Trophoblast cell (in vitro differentiated cells and primary cell): ENCODE measurements around the gene RASAL3.
"Not testable (repeated sequence)": the region's sequence is repeated elsewhere in the genome, so short reads cannot be mapped to it uniquely, and the experiment has no call there.

Experiments
- DNase-seq, 2 donors: peaks; one replicate each; pipeline ENCODE4 v3.0.0-alpha.2; 2016
- H2AFZ ChIP-seq: 2 replicates; pipeline ENCODE4 v1.6.1; 2013; ENCODE audit warnings: low read length, moderate library complexity, mild to moderate bottlenecking; ENCODE audit not compliant: insufficient read depth, poor library complexity
- H2AK5ac ChIP-seq: 2 replicates; pipeline ENCODE4 v1.6.1; 2013; ENCODE audit warnings: mild to moderate bottlenecking, low read length
- H2BK120ac ChIP-seq: 2 replicates; pipeline ENCODE4 v1.6.1; 2013; ENCODE audit warnings: low read length, mild to moderate bottlenecking, moderate library complexity; ENCODE audit not compliant: insufficient read depth, poor library complexity
- H2BK12ac ChIP-seq: 2 replicates; pipeline ENCODE4 v1.6.1; 2013; ENCODE audit warnings: mild to moderate bottlenecking, low read length, moderate library complexity
- H2BK5ac ChIP-seq: 2 replicates; pipeline ENCODE4 v1.6.1; 2013; ENCODE audit warnings: low read length, low read depth, moderate library complexity, mild to moderate bottlenecking; ENCODE audit not compliant: poor library complexity
- H3K14ac ChIP-seq: 2 replicates; pipeline ENCODE4 v1.6.1; 2013; ENCODE audit warnings: mild to moderate bottlenecking, low read length
- H3K18ac ChIP-seq: 2 replicates; pipeline ENCODE4 v1.6.1; 2013; ENCODE audit warnings: mild to moderate bottlenecking, low read length
- H3K23ac ChIP-seq: 2 replicates; pipeline ENCODE4 v1.6.1; 2013; ENCODE audit warnings: low read length
- H3K27ac ChIP-seq: 2 replicates; pipeline ENCODE4 v1.5.1; 2013; ENCODE audit warnings: low read depth, mild to moderate bottlenecking, inconsistent platforms, low read length, moderate library complexity
- H3K27me3 ChIP-seq: 2 replicates; pipeline ENCODE4 v1.6.1; 2013; ENCODE audit warnings: inconsistent platforms, mild to moderate bottlenecking, low read length, moderate library complexity; ENCODE audit not compliant: insufficient read depth
- H3K36me3 ChIP-seq, 2 experiments: 1 replicate in 1 of 2; 2 replicates in 1 of 2; pipeline ENCODE4 v1.6.1; 2013; ENCODE audit warnings: low read length in 2 of 2, mild to moderate bottlenecking in 2 of 2, moderate library complexity in 1 of 2; ENCODE audit not compliant: insufficient read depth in 2 of 2, control insufficient read depth in 1 of 2
- H3K4ac ChIP-seq: 2 replicates; pipeline ENCODE4 v1.6.1; 2013; ENCODE audit warnings: low read depth, mild to moderate bottlenecking, low read length, moderate library complexity
- H3K4me1 ChIP-seq, 2 experiments: 1 replicate in 1 of 2; 2 replicates in 1 of 2; pipeline ENCODE4 v1.6.1; 2013; ENCODE audit warnings: low read length in 2 of 2, mild to moderate bottlenecking in 2 of 2, moderate library complexity in 1 of 2; ENCODE audit not compliant: insufficient read depth in 2 of 2, control insufficient read depth in 1 of 2
- H3K4me2 ChIP-seq: 2 replicates; pipeline ENCODE4 v1.6.1; 2013; ENCODE audit warnings: inconsistent platforms, mild to moderate bottlenecking, low read length, moderate library complexity
- H3K4me3 ChIP-seq: 2 replicates; pipeline ENCODE4 v1.5.1; 2013; ENCODE audit warnings: mild to moderate bottlenecking, low read depth, low read length, inconsistent platforms
- H3K79me1 ChIP-seq: one replicate; pipeline ENCODE4 v1.6.1; 2013; ENCODE audit warnings: low read length
- H3K79me2 ChIP-seq: 2 replicates; pipeline ENCODE4 v1.6.1; 2013; ENCODE audit warnings: low read length, mild to moderate bottlenecking; ENCODE audit not compliant: control insufficient read depth, insufficient read depth, poor library complexity
- H3K9ac ChIP-seq: 2 replicates; pipeline ENCODE4 v1.6.1; 2013; ENCODE audit warnings: mild to moderate bottlenecking, low read length
- H3K9me3 ChIP-seq: 2 replicates; pipeline ENCODE4 v1.6.1; 2013; ENCODE audit warnings: low read depth, mild to moderate bottlenecking, control low read depth, inconsistent platforms, low read length; ENCODE audit not compliant: insufficient read depth
- H4K12ac ChIP-seq: 2 replicates; pipeline ENCODE4 v1.6.1; 2013; ENCODE audit warnings: low read depth, mild to moderate bottlenecking, low read length, moderate library complexity
- H4K8ac ChIP-seq: 2 replicates; pipeline ENCODE4 v1.6.1; 2013; ENCODE audit warnings: low read depth, mild to moderate bottlenecking, low read length, moderate library complexity
- H4K91ac ChIP-seq: one replicate; pipeline ENCODE4 v1.6.1; 2013; ENCODE audit warnings: low read depth, mild to moderate bottlenecking, low read length, moderate library complexity
- WGBS: extraction: QIAGEN DNeasy Blood & Tissue Kit; methylation state at CpG from one replicate; pipeline ENCODE4 v1.1.7; 2013; ENCODE audit warnings: missing lambda C conversion rate; ENCODE audit not compliant: insufficient read length, insufficient coverage; ENCODE audit errors: extremely low coverage; 5-methylcytosine and 5-hydroxymethylcytosine counted together

RASAL3 gene

GRCh38 chr19:15476325-15476724, 12.0 kb upstream of the RASAL3 start:
- Histone ChIP-seq H3K79me2 (no peaks in the 10 kb centered on the region), H4K12ac (no peak overlapping the region), H3K4me2 (no peak overlapping the region), H4K8ac (no peak overlapping the region), H3K36me3 (no peaks in the 10 kb centered on the region), H3K9me3 (peaks cover 34% of the 10 kb centered on the region), H2AFZ (no peak overlapping the region), H3K79me1 (no peaks in the 10 kb centered on the region), H3K4ac (no peak overlapping the region), H2BK5ac (no peak overlapping the region), H4K91ac (no peak overlapping the region), H3K27ac (no peak overlapping the region), H3K27me3 (no peaks in the 10 kb centered on the region), H3K9ac (no peak overlapping the region), H3K4me3 (no peak overlapping the region), H2BK120ac (no peak overlapping the region), H3K18ac (no peak overlapping the region), H3K4me1 (no peaks in the 10 kb centered on the region), H2AK5ac (no peak overlapping the region), H3K14ac (no peak overlapping the region), H3K23ac (no peak overlapping the region), H2BK12ac (no peak overlapping the region)
- WGBS = no CpG with 5 or more reads among the region's 5 CpGs
- DNase-seq = no peak

GRCh38 chr19:15475611-15476010, 11.3 kb upstream of the RASAL3 start:
- Histone ChIP-seq H3K18ac (no peak overlapping the region), H3K27me3 (no peaks in the 10 kb centered on the region), H2AFZ (no peak overlapping the region), H2BK5ac (no peak overlapping the region), H3K9me3 (peaks cover 32% of the 10 kb centered on the region), H3K36me3 (no peaks in the 10 kb centered on the region), H4K12ac (no peak overlapping the region), H3K79me2 (no peaks in the 10 kb centered on the region), H3K4me2 (no peak overlapping the region), H3K4me3 (no peak overlapping the region), H4K8ac (no peak overlapping the region), H2AK5ac (no peak overlapping the region), H2BK120ac (no peak overlapping the region), H3K14ac (no peak overlapping the region), H3K9ac (no peak overlapping the region), H3K23ac (no peak overlapping the region), H2BK12ac (no peak overlapping the region), H4K91ac (no peak overlapping the region), H3K4me1 (no peaks in the 10 kb centered on the region), H3K79me1 (no peaks in the 10 kb centered on the region), H3K4ac (no peak overlapping the region), H3K27ac (no peak overlapping the region)
- DNase-seq = no peak
- no CpG with 5 or more reads among the region's 10 CpGs for WGBS

DNA sequence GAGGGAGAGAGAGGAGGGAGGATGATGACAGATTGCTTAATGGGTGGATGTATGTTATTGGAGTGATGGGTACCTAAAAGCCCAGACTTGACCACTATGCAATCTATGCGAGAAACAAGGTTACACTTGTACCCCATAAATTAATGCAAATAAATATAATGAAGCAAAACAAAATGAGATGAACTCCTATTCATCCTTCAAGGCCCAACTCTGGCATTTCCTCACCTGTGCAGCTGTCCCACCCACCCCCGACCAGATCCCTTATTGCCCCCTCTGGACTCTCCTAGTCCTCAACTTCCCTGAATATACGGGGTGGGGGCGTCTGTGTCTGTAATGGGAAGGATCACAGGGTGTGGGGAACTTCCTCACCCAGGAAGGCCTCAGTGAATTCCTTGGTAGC, 10.8 kb upstream of the RASAL3 start:
- Histone ChIP-seq H4K91ac (no peak overlapping the region), H3K27me3 (no peaks in the 10 kb centered on the region), H3K18ac (no peak overlapping the region), H3K9me3 (peaks cover 29% of the 10 kb centered on the region), H3K4me1 (no peaks in the 10 kb centered on the region), H2BK12ac (no peak overlapping the region), H2AK5ac (no peak overlapping the region), H3K9ac (no peak overlapping the region), H3K27ac (no peak overlapping the region), H3K79me1 (no peaks in the 10 kb centered on the region), H3K4me3 (no peak overlapping the region), H2BK5ac (no peak overlapping the region), H3K79me2 (no peaks in the 10 kb centered on the region), H2BK120ac (no peak overlapping the region), H3K4ac (no peak overlapping the region), H3K36me3 (no peaks in the 10 kb centered on the region), H3K23ac (no peak overlapping the region), H3K4me2 (no peak overlapping the region), H2AFZ (no peak overlapping the region), H3K14ac (no peak overlapping the region), H4K12ac (no peak overlapping the region), H4K8ac (no peak overlapping the region)
- WGBS = no CpG with 5 or more reads among the region's 4 CpGs
- no peak for DNase-seq

- DNase-seq, H3K4me2 ChIP-seq, H2AFZ ChIP-seq: not testable (repeated sequence)
Measured at GRCh38 chr19:15473821-15474220, 9.5 kb upstream of the RASAL3 start.

More at GRCh38 chr19:15473821-15474220, 9.5 kb upstream of the RASAL3 start:
- not testable (repeated sequence) for H3K4ac ChIP-seq, H3K18ac ChIP-seq, H3K4me1 ChIP-seq, H3K14ac ChIP-seq, H3K23ac ChIP-seq, H4K12ac ChIP-seq, H3K79me1 ChIP-seq, H3K36me3 ChIP-seq, H4K8ac ChIP-seq, H2BK5ac ChIP-seq, H3K9ac ChIP-seq, H2AK5ac ChIP-seq, H2BK120ac ChIP-seq, H3K27ac ChIP-seq, H2BK12ac ChIP-seq, H4K91ac ChIP-seq, H3K79me2 ChIP-seq, H3K4me3 ChIP-seq
- no CpG with 5 or more reads among the region's 4 CpGs for WGBS
- Histone ChIP-seq H3K27me3 (peaks cover 11% of the 10 kb centered on the region), H3K9me3 (peaks cover 26% of the 10 kb centered on the region)
